ENCODE results near the gene SLC10A7. TPM values are rescaled to one million over a fixed set of nuclear protein-coding genes. Genes with fewer than 3 reads are reported as not detected.

The SLC10A7 gene
- total and polyA plus RNA-seq, 7 donors = 1.3 to 5.7 (median 3.9) TPM

DNA sequence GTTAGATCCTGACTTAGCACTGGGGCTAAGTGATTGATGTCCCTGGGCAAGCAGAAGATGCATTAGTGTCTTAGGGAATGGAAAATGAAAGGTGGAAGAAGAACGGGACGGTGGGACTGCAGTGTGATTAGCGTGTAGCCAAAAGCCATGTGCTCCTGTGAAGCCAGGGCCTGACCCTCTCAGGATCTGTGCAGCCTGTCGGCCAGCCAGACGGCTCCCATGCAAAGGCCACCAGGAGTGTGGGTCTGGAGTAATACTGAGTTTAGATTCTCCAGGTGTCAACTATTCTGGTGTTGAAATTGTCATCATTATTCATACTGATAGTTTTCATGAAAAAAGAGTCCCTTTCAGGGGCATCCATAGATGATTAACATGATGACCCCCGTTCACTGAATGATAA is 275.4 kb downstream of the SLC10A7 start:
- TF ChIP-seq, protein P1, sequence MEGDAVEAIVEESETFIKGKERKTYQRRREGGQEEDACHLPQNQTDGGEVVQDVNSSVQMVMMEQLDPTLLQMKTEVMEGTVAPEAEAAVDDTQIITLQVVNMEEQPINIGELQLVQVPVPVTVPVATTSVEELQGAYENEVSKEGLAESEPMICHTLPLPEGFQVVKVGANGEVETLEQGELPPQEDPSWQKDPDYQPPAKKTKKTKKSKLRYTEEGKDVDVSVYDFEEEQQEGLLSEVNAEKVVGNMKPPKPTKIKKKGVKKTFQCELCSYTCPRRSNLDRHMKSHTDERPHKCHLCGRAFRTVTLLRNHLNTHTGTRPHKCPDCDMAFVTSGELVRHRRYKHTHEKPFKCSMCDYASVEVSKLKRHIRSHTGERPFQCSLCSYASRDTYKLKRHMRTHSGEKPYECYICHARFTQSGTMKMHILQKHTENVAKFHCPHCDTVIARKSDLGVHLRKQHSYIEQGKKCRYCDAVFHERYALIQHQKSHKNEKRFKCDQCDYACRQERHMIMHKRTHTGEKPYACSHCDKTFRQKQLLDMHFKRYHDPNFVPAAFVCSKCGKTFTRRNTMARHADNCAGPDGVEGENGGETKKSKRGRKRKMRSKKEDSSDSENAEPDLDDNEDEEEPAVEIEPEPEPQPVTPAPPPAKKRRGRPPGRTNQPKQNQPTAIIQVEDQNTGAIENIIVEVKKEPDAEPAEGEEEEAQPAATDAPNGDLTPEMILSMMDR (IDR thresholded peaks at IDR 0.05) = no peak
- H3K36me3 ChIP-seq (ENCODE audit: insufficient read depth in 1 of 2, low read depth in 1 of 2) = no peaks in the 10 kb centered on the region
- intact Hi-C loops (cut with DNase I) = no loop called here
- ATAC-seq (no peak), DNase-seq (no peak)
- H3K27ac ChIP-seq = no peak overlapping the region
- no peak overlapping the region for H3K4me3 ChIP-seq
- H3K9me3 ChIP-seq = no peaks in the 10 kb centered on the region
- peaks cover 8% of the 10 kb centered on the region for H3K4me1 ChIP-seq
- peaks cover 0 to 4% (median 0%) of the 10 kb centered on the region in 3 donors for H3K27me3 ChIP-seq (ENCODE audit: insufficient read depth in 3 of 3, low read length in 2 of 3)
- WGBS, 3 donors = 76 to 85% (median 77%) methylated on average over 6 of the region's 6 CpGs

DNA sequence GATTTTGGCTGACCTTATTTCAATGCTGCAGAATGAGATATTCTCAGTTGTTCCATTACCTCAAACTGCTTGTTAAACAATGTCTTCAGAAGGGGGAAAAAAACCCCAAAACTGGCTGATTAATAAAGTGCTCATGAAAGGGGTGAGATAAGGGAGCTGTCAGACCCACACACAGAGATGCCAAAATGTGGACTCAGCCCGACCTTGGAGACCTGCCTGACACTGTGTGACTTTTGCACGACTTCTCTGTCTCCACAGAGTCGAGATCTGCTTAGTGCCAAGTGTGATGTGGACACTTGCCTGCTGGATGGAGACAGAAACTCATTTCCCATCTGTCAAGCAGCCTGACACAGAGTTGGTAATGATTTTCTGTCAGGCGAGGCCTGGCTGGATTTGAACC is 275.9 kb downstream of the SLC10A7 start:
- Histone ChIP-seq H3K36me3 (ENCODE audit: insufficient read depth in 1 of 2, low read depth in 1 of 2) (no peaks in the 10 kb centered on the region), H3K27ac (no peak overlapping the region), H3K27me3 (ENCODE audit: insufficient read depth in 3 of 3, low read length in 2 of 3) (peaks cover 0 to 4% (median 0%) of the 10 kb centered on the region in 3 donors), H3K9me3 (no peaks in the 10 kb centered on the region), H3K4me3 (no peak overlapping the region), H3K4me1 (peaks cover 8% of the 10 kb centered on the region)
- DNase-seq = no peak
- TF ChIP-seq, protein P1 (IDR thresholded peaks at IDR 0.05) = no peak
- no peak for ATAC-seq
- 27 to 34% (median 27%) methylated on average over 4 of the region's 4 CpGs for WGBS, 3 donors
- intact Hi-C loops (cut with DNase I) = no loop called here

DNA sequence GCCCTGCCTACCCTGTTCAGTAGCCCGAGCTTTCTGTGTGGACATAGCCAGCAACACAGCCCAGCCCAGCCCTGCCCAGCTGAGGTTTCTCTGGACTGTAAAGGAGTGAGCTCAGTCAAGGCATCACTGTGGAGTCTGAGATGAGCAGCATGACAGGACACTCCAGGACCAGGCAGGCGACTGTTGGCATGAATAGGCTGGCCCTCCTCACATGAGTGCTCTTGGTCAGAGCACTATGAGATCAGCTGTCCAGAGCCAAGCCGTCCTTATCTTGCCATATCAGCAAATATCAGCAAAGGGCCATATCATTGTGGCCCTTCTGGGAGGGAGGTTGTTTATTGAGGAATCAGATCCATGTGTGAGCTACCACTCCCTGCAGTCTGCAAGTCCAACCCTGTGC is 276.5 kb downstream of the SLC10A7 start:
- Histone ChIP-seq H3K4me3 (no peak overlapping the region), H3K27me3 (ENCODE audit: insufficient read depth in 3 of 3, low read length in 2 of 3) (peaks cover 0 to 4% (median 0%) of the 10 kb centered on the region in 3 donors), H3K36me3 (ENCODE audit: insufficient read depth in 1 of 2, low read depth in 1 of 2) (no peaks in the 10 kb centered on the region), H3K9me3 (no peaks in the 10 kb centered on the region), H3K27ac (no peak overlapping the region), H3K4me1 (peaks cover 8% of the 10 kb centered on the region)
- ATAC-seq (no peak), DNase-seq (peak in 1 of 2 donors; percentile 46)
- intact Hi-C loops (cut with DNase I) = no loop called here
- TF ChIP-seq, protein P1 (IDR thresholded peaks at IDR 0.05) = no peak
- WGBS, 3 donors = 41 to 56% (median 47%) methylated on average over 3 of the region's 3 CpGs

DNA sequence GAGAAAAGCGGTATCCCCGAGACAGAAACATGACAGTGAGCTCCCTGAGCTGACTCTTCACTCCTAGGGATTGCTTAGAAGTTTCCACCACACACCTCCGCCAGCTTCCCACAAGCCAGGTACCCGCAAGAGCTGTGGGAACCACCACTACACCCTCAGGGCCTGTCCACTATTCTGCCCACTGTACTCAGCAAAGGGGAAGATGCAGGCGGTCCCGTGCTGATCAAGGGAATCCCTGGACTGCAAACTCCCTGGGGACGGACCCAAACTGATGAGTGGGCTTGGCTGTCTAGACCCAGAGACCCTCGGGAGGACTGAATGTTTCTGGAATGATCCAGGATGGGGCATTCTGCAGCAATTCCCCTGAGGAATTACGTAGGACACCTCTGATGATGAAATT is 277.2 kb downstream of the SLC10A7 start:
- ATAC-seq = no peak
- 80 to 85% (median 81%) methylated on average over 9 of the region's 9 CpGs for WGBS, 3 donors
- no peak for DNase-seq
- Histone ChIP-seq H3K27me3 (ENCODE audit: insufficient read depth in 3 of 3, low read length in 2 of 3) (peaks cover 0 to 4% (median 0%) of the 10 kb centered on the region in 3 donors), H3K4me1 (peaks cover 8% of the 10 kb centered on the region), H3K4me3 (no peak overlapping the region), H3K27ac (no peak overlapping the region), H3K9me3 (no peaks in the 10 kb centered on the region), H3K36me3 (ENCODE audit: insufficient read depth in 1 of 2, low read depth in 1 of 2) (no peaks in the 10 kb centered on the region)
- intact Hi-C loops (cut with DNase I) = no loop called here
- TF ChIP-seq, protein P1 (IDR thresholded peaks at IDR 0.05) = no peak

DNA sequence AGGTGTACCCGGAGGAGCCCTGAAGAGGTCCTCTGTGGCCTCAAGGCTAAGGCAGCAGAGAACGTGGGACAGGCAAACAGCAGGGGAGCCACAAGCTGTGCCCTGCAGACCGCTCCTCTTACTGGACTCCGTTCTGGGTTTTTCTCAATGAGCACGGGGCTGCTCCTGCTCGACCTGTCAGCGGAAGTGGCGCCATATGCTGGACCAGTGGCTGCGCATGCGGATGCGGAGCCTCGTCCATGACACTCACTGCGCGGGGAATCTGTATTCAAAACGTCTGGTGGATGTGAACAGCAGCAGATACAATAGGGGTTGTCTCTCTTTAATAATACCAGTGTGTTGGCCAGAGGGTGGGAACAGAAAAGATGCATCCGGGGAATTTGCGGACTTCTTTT is 277.9 kb downstream of the SLC10A7 start:
- no peaks in the 10 kb centered on the region for H3K36me3 ChIP-seq (ENCODE audit: insufficient read depth in 1 of 2, low read depth in 1 of 2)
- H3K4me1 ChIP-seq = peaks cover 8% of the 10 kb centered on the region
- H3K4me3 ChIP-seq = no peak overlapping the region
- WGBS, 3 donors = 84 to 86% (median 85%) methylated on average over 17 of the region's 17 CpGs
- TF ChIP-seq, protein P1 (IDR thresholded peaks at IDR 0.05) = no peak
- peaks cover 0 to 4% (median 0%) of the 10 kb centered on the region in 3 donors for H3K27me3 ChIP-seq (ENCODE audit: insufficient read depth in 3 of 3, low read length in 2 of 3)
- intact Hi-C loops (cut with DNase I) = no loop called here
- ATAC-seq (no peak), DNase-seq (no peak)
- no peak overlapping the region for H3K27ac ChIP-seq
- no peaks in the 10 kb centered on the region for H3K9me3 ChIP-seq
